Esophagus muscularis mucosa (tissue), 4 donors: ENCODE measurements around the gene RALA. TPM values are rescaled to one million over a fixed set of nuclear protein-coding genes. Genes with fewer than 3 reads are reported as not detected.

Experiments used
- DNase-seq: peaks from one replicate; pipeline ENCODE4 v3.0.0-alpha.2; 2017; ENCODE audit errors: extremely low spot score
- H3K27ac ChIP-seq, 4 donors: fragments of 200-600 bp; sonication (generic); replicated peaks in 1 of 4; 1 replicate in 3 of 4; 2 replicates in 1 of 4; pipeline ENCODE4 v1.5.1; 2016 to 2019; ENCODE audit warnings: mild to moderate bottlenecking in 1 of 4
- H3K27me3 ChIP-seq, 4 donors: fragments of 200-600 bp; sonication (generic); one replicate each; pipeline versions ENCODE4 v1.5.1 to v1.6.0; 2016 to 2019
- H3K36me3 ChIP-seq, 4 donors: fragments of 200-600 bp; sonication (generic); one replicate each; pipeline ENCODE4 v1.5.1; 2016 to 2019
- H3K4me1 ChIP-seq, 4 donors: fragments of 200-600 bp; sonication (generic); one replicate each; pipeline ENCODE4 v1.5.1; 2016 to 2019
- H3K4me3 ChIP-seq, 4 donors: fragments of 200-600 bp; sonication (generic); 1 replicate in 2 of 4; 2 replicates in 2 of 4; pipeline ENCODE4 v1.5.1; 2016 to 2019; ENCODE audit warnings: mild to moderate bottlenecking in 4 of 4, moderate library complexity in 1 of 4
- H3K9me3 ChIP-seq, 4 donors: fragments of 200-600 bp; sonication (generic); 1 replicate in 3 of 4; 2 replicates in 1 of 4; pipeline ENCODE4 v1.5.1; 2016 to 2019
- CTCF ChIP-seq, 3 experiments: fragments of 200-600 bp in 2 of 3; fragments of 450-650 bp in 1 of 3; sonication (generic) in 2 of 3; IDR thresholded peaks; one replicate each; pipeline ENCODE4 v1.5.1; 2017 to 2019; ENCODE audit warnings: antibody characterized with exemption in 3 of 3, mild to moderate bottlenecking in 2 of 3, moderate library complexity in 1 of 3
- EP300 ChIP-seq: sonication (generic); formaldehyde crosslinking; IDR thresholded peaks from one replicate; pipeline ENCODE4 v1.6.1; 2017; ENCODE audit warnings: antibody characterized with exemption
- POLR2A ChIP-seq: fragments of 450-650 bp; IDR thresholded peaks from one replicate; pipeline ENCODE4 v1.6.1; 2017; ENCODE audit warnings: antibody characterized with exemption, moderate library complexity, mild to moderate bottlenecking, low read depth
- POLR2AphosphoS5 ChIP-seq, 2 donors: sonication (generic); formaldehyde crosslinking; IDR thresholded peaks; one replicate each; pipeline ENCODE4 v1.6.1; 2017; ENCODE audit warnings: antibody characterized with exemption in 2 of 2
- WGBS: methylation state at CpG from one replicate; pipeline ENCODE4 v1.1.5; 2018; 5-methylcytosine and 5-hydroxymethylcytosine counted together
- intact Hi-C: fragments of 100-400 bp; cut with DNase I; formaldehyde crosslinking; loops from one replicate; pipeline ENCODE4 v1.15.1; 2023
- total RNA-seq, 4 donors: library from RNA; depleted of rRNA; stranded (reverse); fragments of >200 nt; gene quantifications; one replicate each; pipeline versions ENCODE4 v1.1.0 to v1.2.1, GENCODE V29; 2016

The RALA gene
- total RNA-seq, 4 donors from 2014 or later: 12.3 to 25.1 (median 19.6) TPM

- Histone ChIP-seq H3K4me1 (peaks cover 0 to 8% (median 0%) of the 10 kb centered on the region in 4 donors), H3K27ac (no peak overlapping the region), H3K36me3 (peaks cover 0 to 4% (median 0%) of the 10 kb centered on the region in 4 donors), H3K27me3 (no peaks in the 10 kb centered on the region), H3K4me3 (no peak overlapping the region), H3K9me3 (peaks cover 0 to 5% (median 0%) of the 10 kb centered on the region in 4 donors)
- WGBS: 82% methylated on average over 5 of the region's 5 CpGs
- TF ChIP-seq EP300: no peak
- TF ChIP-seq POLR2A: no peak
- no peak for TF ChIP-seq POLR2AphosphoS5 (IDR thresholded peaks at IDR 0.05)
- TF ChIP-seq CTCF (IDR thresholded peaks at IDR 0.05): no peak
- no peak for DNase-seq
- intact Hi-C loops: no loop called here
These were observed 36.1 kb downstream of the RALA start for GRCh38 chr7:39659356-39660013.

- H3K4me3 ChIP-seq: no peak overlapping the region
- intact Hi-C loops: no loop called here
- H3K36me3 ChIP-seq: peaks cover 0 to 4% (median 0%) of the 10 kb centered on the region in 4 donors
- no peak for DNase-seq
- no peaks in the 10 kb centered on the region for H3K9me3 ChIP-seq
- WGBS: 97% methylated on average over 6 of the region's 6 CpGs
- peaks cover 0 to 12% (median 4%) of the 10 kb centered on the region in 4 donors for H3K4me1 ChIP-seq
- no peak overlapping the region for H3K27ac ChIP-seq
- no peak for TF ChIP-seq POLR2AphosphoS5 (IDR thresholded peaks at IDR 0.05)
- H3K27me3 ChIP-seq: no peaks in the 10 kb centered on the region
These were observed 38.6 kb downstream of the RALA start for GRCh38 chr7:39661960-39662359.

GRCh38 chr7:39663263-39663662 is 39.9 kb downstream of the RALA start:
- no peak overlapping the region for H3K27ac ChIP-seq
- intact Hi-C loops: no loop called here
- no peak for DNase-seq
- H3K4me3 ChIP-seq: no peak overlapping the region
- peaks cover 0 to 4% (median 0%) of the 10 kb centered on the region in 4 donors for H3K36me3 ChIP-seq
- TF ChIP-seq CTCF (IDR thresholded peaks at IDR 0.05) (no peak), POLR2A (no peak), POLR2AphosphoS5 (IDR thresholded peaks at IDR 0.05) (no peak), EP300 (no peak)
- H3K27me3 ChIP-seq: no peaks in the 10 kb centered on the region
- H3K4me1 ChIP-seq: peaks cover 10 to 16% (median 14%) of the 10 kb centered on the region in 4 donors
- H3K9me3 ChIP-seq: no peaks in the 10 kb centered on the region

- H3K4me3 ChIP-seq: no peak overlapping the region
- WGBS: 53% methylated on average over 1 of the region's 1 CpG
- no peaks in the 10 kb centered on the region for H3K9me3 ChIP-seq
- no peak for DNase-seq
- intact Hi-C loops: no loop called here
- TF ChIP-seq CTCF (IDR thresholded peaks at IDR 0.05) (no peak), POLR2AphosphoS5 (IDR thresholded peaks at IDR 0.05) (no peak), POLR2A (no peak), EP300 (no peak)
- no peaks in the 10 kb centered on the region for H3K27me3 ChIP-seq
- peaks cover 10 to 16% (median 14%) of the 10 kb centered on the region in 4 donors for H3K4me1 ChIP-seq
- peaks cover 0 to 4% (median 0%) of the 10 kb centered on the region in 4 donors for H3K36me3 ChIP-seq
- no peak overlapping the region for H3K27ac ChIP-seq
These were observed 40.7 kb downstream of the RALA start for GRCh38 chr7:39664057-39664456.

- DNase-seq: no peak
- H3K9me3 ChIP-seq: no peaks in the 10 kb centered on the region
- intact Hi-C loops: no loop called here
- WGBS: 90% methylated on average over 3 of the region's 3 CpGs
- TF ChIP-seq CTCF (IDR thresholded peaks at IDR 0.05) (no peak), POLR2AphosphoS5 (IDR thresholded peaks at IDR 0.05) (no peak), POLR2A (no peak), EP300 (no peak)
- peaks cover 0 to 4% (median 0%) of the 10 kb centered on the region in 4 donors for H3K36me3 ChIP-seq
- H3K27me3 ChIP-seq: no peaks in the 10 kb centered on the region
- peaks cover 10 to 16% (median 14%) of the 10 kb centered on the region in 4 donors for H3K4me1 ChIP-seq
- no peak overlapping the region for H3K4me3 ChIP-seq
- no peak overlapping the region for H3K27ac ChIP-seq
These were observed 41.2 kb downstream of the RALA start for GRCh38 chr7:39664585-39664984.
